MCF 10A (cell line): ENCODE measurements around the gene DMXL1. TPM values are rescaled to one million over a fixed set of nuclear protein-coding genes. Genes with fewer than 3 reads are reported as not detected.

Experiments
- Bru-seq: library from RNA; stranded (reverse); fragments of 400-500 nt; gene quantifications from one replicate; lab custom pipeline; 2021; lab: Mats Ljungman, UMichigan
- BruChase-seq, 2 experiments: library from RNA; stranded (reverse); fragments of 400-500 nt; gene quantifications; one replicate each; lab custom pipeline; 2021; lab: Mats Ljungman, UMichigan
- BruUV-seq: library from RNA; stranded (reverse); fragments of 400-500 nt; replicated peaks from 2 replicates; lab custom pipeline; 2021; lab: Mats Ljungman, UMichigan
- CTCF ChIA-PET: fragments of 300-600 bp; sonication (Branson Sonifier 250); formaldehyde crosslinking; extraction: SDS; loops from one replicate; lab custom pipeline; 2021; ENCODE audit warnings: antibody characterized with exemption, inconsistent platforms; lab: Yijun Ruan, JAX
- POLR2A ChIA-PET: fragments of 300-600, 350-650 bp; sonication (Branson Sonifier 250); formaldehyde crosslinking; extraction: SDS; loops from one replicate; lab custom pipeline; 2020; ENCODE audit warnings: antibody characterized with exemption, inconsistent platforms; lab: Yijun Ruan, JAX
- DNase-seq: peaks from one replicate; pipeline ENCODE4 v3.0.0-alpha.2; 2018; ENCODE audit not compliant: unreplicated experiment
- H3K27ac Mint-ChIP-seq: one replicate; pipeline ENCODE4 v1.8.0; 2022; ENCODE audit warnings: mild to moderate bottlenecking, low read depth, mixed read lengths; ENCODE audit not compliant: unreplicated experiment
- H3K27me3 Mint-ChIP-seq: one replicate; pipeline ENCODE4 v1.8.0; 2022; ENCODE audit warnings: mixed read lengths; ENCODE audit not compliant: insufficient read depth, unreplicated experiment
- H3K36me3 Mint-ChIP-seq: one replicate; pipeline ENCODE4 v1.8.0; 2022; ENCODE audit warnings: mild to moderate bottlenecking, moderate library complexity, mixed read lengths; ENCODE audit not compliant: insufficient read depth, unreplicated experiment
- H3K4me1 Mint-ChIP-seq: one replicate; pipeline ENCODE4 v1.8.0; 2022; ENCODE audit warnings: mixed read lengths; ENCODE audit not compliant: insufficient read depth, unreplicated experiment
- H3K4me3 Mint-ChIP-seq: one replicate; pipeline ENCODE4 v1.8.0; 2022; ENCODE audit warnings: mild to moderate bottlenecking, moderate library complexity, mixed read lengths; ENCODE audit not compliant: unreplicated experiment
- H3K9me3 Mint-ChIP-seq: one replicate; pipeline ENCODE4 v1.8.0; 2022; ENCODE audit warnings: mixed read lengths; ENCODE audit not compliant: unreplicated experiment
- intact Hi-C: fragments of 100-400 bp; cut with micrococcal nuclease; formaldehyde crosslinking; loops from 2 replicates; pipeline ENCODE4 v1.14.1; 2022
- long read RNA-seq: library from polyadenylated mRNA; stranded (forward); transcript quantifications from one replicate; pipeline ENCODE4 v2.0.0, GENCODE V29; 2022
- total RNA-seq: library from RNA; stranded (reverse); gene quantifications from 2 replicates; pipeline ENCODE4 v1.2.3, GENCODE V29; 2022
- TF ChIP-seq, protein P1 (sequence below): fragments of 200-600 bp; IDR thresholded peaks from one replicate; pipeline ENCODE4 v1.8.0; 2022; ENCODE audit warnings: antibody characterized with exemption, mild to moderate bottlenecking; ENCODE audit not compliant: unreplicated experiment

Gene DMXL1, protein sequence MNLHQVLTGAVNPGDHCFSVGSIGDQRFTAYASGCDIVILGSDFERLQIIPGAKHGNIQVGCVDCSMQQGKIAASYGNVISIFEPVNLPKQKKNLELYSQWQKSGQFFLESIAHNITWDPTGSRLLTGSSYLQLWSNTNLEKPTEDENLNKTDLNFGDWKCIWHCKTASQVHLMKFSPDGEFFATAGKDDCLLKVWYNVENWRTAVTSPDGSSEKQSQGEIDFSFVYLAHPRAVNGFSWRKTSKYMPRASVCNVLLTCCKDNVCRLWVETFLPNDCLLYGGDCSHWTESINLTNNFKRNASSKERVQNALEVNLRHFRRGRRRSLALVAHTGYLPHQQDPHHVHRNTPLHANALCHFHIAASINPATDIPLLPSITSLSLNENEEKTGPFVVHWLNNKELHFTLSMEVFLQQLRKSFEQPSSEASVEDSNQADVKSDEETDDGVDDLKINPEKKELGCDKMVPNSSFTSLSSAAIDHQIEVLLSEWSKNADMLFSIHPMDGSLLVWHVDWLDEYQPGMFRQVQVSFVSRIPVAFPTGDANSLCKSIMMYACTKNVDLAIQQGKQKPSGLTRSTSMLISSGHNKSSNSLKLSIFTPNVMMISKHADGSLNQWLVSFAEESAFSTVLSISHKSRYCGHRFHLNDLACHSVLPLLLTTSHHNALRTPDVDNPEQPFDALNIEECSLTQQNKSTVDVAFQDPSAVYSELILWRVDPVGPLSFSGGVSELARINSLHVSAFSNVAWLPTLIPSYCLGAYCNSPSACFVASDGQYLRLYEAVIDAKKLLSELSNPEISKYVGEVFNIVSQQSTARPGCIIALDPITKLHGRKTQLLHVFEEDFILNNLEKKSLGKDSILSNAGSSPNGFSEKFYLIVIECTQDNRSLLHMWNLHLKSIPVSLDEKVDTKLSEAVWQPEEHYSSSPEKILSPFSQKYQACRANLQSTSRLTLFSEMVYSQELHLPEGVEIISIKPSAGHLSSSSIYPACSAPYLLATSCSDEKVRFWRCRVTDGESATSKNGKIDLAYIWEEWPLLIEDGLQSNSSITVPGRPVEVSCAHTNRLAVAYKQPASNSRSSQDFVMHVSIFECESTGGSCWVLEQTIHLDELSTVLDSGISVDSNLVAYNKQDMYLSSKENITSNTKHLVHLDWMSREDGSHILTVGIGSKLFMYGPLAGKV (N-terminal part only)
- total RNA-seq: 38.1 and 45.1 TPM in 2 replicates
- percentile 86 among the genes with signal in this experiment for Bru-seq, nascent RNA
- BruChase-seq, experiment 1, labeled RNA remaining after a 6-hour chase: percentile 82 among the genes with signal in this experiment
- BruChase-seq, experiment 2, labeled RNA remaining after a 2-hour chase: percentile 85 among the genes with signal in this experiment
- long read RNA-seq, partial matches to known transcripts: 6 of 14 reads
- long read RNA-seq, other reads (novel, unspliced or antisense): 8 of 14 reads

DNA sequence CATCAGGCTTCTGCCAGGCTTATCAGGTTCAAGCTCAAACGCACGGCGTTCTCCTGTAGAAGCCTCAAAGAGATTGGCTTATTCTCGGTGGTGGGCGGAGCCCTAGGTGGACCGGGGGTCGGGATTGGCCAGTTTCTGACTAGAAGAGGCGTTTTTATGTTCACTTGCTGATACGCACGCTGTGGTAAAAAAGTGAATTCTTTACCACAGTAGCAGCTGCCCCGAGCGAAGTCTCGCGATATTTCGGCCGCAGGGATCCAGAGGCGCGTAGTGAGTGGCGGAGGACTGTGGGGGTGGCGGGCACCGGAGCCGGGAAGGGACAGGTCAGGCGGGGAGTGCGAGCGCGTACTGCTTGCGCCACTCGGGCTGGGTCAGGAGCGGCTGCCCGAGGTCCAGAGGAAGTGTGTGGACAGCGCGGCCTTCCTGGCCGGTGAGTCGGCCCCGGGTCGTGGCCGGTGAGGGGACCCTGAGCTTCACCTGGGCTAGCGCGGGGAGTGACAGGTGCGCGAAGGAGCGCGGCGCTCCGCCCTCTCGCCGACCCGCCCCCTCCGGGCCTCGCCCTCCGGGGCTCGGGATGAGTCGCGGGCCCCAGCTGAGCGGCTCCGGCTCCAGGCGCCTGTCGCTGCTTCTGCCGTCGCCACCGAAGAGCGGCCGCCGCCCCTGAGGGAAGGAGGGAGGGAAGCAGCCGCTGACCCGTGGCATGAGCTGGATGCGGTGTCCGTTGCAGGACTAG lies at the start of gene DMXL1:
DMXL1 (plus strand) TSS at position 260 of the 733 bp plus-strand sequence. CDS start 483 bp downstream, outside the sequence.
- intact Hi-C loops: loop anchor here (1.0 to 2.0 kb wide), 6 partner anchors 83 to 340 kb away; partner anchors contain the start of genes DTWD2 and TNFAIP8
- ChIA-PET CTCF (interaction anchor here (0.7 to 1.5 kb wide), 10 partner anchors 9 to 1433 kb away, joined by 3 to 5 read pairs (median 4); partner anchors contain the start of gene DTWD2), POLR2A (interaction anchor here (0.6 to 3.2 kb wide), 54 partner anchors 10 to 1951 kb away, joined by 3 to 47 read pairs (median 5); partner anchors contain the start of genes DTWD2, HSD17B4 and TNFAIP8)
- peaks cover 24% of the 10 kb centered on the region for H3K4me1 Mint-ChIP-seq
- H3K27me3 Mint-ChIP-seq: no peaks in the 10 kb centered on the region
- peak within 1 kb of the TSS; percentile 77 for H3K4me3 Mint-ChIP-seq
- no peaks in the 10 kb centered on the region for H3K9me3 Mint-ChIP-seq
- TF ChIP-seq, protein P1, sequence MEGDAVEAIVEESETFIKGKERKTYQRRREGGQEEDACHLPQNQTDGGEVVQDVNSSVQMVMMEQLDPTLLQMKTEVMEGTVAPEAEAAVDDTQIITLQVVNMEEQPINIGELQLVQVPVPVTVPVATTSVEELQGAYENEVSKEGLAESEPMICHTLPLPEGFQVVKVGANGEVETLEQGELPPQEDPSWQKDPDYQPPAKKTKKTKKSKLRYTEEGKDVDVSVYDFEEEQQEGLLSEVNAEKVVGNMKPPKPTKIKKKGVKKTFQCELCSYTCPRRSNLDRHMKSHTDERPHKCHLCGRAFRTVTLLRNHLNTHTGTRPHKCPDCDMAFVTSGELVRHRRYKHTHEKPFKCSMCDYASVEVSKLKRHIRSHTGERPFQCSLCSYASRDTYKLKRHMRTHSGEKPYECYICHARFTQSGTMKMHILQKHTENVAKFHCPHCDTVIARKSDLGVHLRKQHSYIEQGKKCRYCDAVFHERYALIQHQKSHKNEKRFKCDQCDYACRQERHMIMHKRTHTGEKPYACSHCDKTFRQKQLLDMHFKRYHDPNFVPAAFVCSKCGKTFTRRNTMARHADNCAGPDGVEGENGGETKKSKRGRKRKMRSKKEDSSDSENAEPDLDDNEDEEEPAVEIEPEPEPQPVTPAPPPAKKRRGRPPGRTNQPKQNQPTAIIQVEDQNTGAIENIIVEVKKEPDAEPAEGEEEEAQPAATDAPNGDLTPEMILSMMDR: no peak
- H3K36me3 Mint-ChIP-seq: peaks cover 12% of the 10 kb centered on the region
- H3K27ac Mint-ChIP-seq: peak within 1 kb of the TSS; percentile 79
- BruUV-seq: no TSS peak
- peak; percentile 100 for DNase-seq

GRCh38 chr5:119021149-119021732 lies 49.6 kb upstream of the DMXL1 start:
- POLR2A ChIA-PET: interaction anchor here (0.9 to 1.8 kb wide), 8 partner anchors 8 to 391 kb away, joined by 3 to 7 read pairs (median 4); partner anchors contain the start of genes DMXL1 and DTWD2
- Mint-ChIP-seq H3K4me1 (peaks cover 6% of the 10 kb centered on the region), H3K27me3 (no peaks in the 10 kb centered on the region), H3K27ac (no peak overlapping the region), H3K4me3 (no peak overlapping the region), H3K9me3 (peaks cover 7% of the 10 kb centered on the region), H3K36me3 (peaks cover 6% of the 10 kb centered on the region)
- TF ChIP-seq, protein P1: no peak
- no peak for DNase-seq
- BruUV-seq: no TSS peak
- intact Hi-C loops: loop anchor here (10.0 kb wide), 1 partner anchor 244 kb away; no protein-coding TSS in a partner anchor
- CTCF ChIA-PET: interaction anchor here (0.6 to 9.4 kb wide), 25 partner anchors 8 to 1377 kb away, joined by 3 to 64 read pairs (median 4); partner anchors contain the start of genes DMXL1 and DTWD2
